ENCODE measurements around the gene LGALS9.

LGALS9 gene

DNA sequence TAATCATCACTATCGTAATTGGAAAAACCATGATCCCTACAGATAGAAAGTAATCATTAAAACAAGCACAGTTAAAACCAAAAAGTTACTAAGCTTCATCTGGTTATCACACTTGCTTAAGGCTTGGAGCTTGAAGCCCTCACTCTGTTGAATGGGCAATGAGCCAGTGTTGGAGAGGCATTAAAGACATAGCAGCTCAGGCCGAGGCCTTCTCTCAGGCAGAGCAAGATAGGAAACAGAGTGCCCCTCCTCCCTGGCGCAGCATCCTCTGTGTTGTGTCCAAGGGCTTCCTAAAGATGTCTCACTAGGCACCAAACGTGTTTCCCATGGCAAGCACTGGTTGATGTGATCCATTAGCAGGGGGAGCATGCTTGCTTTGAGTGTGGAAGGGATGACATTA is 34.9 kb upstream of the LGALS9 start:
- no peak overlapping the region for H3K4me3 ChIP-seq (ENCODE audit: low read length)
- no peaks in the 10 kb centered on the region for H3K9me3 ChIP-seq (ENCODE audit: insufficient read depth, low read depth, low read length)
- peaks cover 44% of the 10 kb centered on the region for H3K36me3 ChIP-seq (ENCODE audit: insufficient read depth, low read depth, low read length)
- H3K4me1 ChIP-seq (ENCODE audit: insufficient read depth, low read length) = peaks cover under 1% of the 10 kb centered on the region; the same call in 1 of the 2 replicates
- no peak overlapping the region for H3K9ac ChIP-seq (ENCODE audit: low read depth, low read length)
- no peaks in the 10 kb centered on the region for H3K27me3 ChIP-seq (ENCODE audit: insufficient read depth, low read length)
- no peak overlapping the region for H3K27ac ChIP-seq (ENCODE audit: low read length)

DNA sequence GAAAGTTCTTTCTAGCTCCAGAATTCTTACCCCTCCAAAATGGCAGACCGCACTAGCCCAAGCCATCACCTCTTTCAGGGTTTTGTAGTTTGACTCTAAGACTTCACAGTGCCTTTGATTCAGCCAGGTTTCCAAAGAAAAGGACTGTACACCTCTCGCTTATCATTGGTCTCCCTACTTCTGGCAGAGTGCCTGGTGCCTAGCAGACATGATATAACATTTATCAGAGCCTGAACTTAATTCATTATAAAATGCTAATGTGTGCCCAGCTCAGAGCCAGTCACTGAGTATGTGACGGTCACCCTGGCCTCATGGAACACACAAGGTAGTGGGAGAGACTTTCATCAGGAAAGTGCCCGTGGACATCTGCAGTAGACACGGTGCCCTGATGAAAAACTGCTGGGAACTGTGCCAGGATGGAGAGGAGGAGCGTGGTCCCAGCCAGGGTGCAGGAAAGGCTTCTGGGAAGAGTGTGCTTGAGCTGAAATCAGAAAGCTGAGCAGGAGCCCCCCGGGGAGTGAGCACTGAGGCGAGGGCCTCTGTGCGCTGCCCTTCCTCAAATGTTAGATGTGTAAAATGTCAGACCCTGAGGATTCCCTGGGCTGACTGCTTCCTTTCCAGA is 34.3 kb upstream of the LGALS9 start:
- no peak overlapping the region for H3K9ac ChIP-seq (ENCODE audit: low read depth, low read length)

DNA sequence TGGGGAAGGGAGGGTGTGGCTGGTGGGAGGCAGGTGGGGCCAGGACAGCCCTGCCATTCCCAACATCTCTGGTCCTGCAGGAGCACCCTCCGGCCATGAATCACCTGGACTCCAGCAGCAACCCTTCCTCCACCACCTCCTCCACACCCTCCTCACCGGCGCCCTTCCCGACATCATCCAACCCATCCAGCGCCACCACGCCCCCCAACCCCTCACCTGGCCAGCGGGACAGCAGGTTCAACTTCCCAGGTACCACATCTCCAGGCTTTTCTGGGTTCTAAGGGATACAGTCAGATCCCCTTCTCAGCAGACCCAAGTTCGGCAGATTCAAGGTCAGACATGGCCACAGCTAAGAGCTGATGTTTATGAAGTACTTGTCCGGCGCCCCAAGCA is 33.8 kb upstream of the LGALS9 start:
- Histone ChIP-seq H3K4me3 (ENCODE audit: low read length) (no peak overlapping the region), H3K27ac (ENCODE audit: low read length) (no peak overlapping the region), H3K9me3 (ENCODE audit: insufficient read depth, low read depth, low read length) (no peaks in the 10 kb centered on the region), H3K27me3 (ENCODE audit: insufficient read depth, low read length) (no peaks in the 10 kb centered on the region), H3K36me3 (ENCODE audit: insufficient read depth, low read depth, low read length) (peaks cover 38% of the 10 kb centered on the region), H3K4me1 (ENCODE audit: insufficient read depth, low read length) (no peaks in the 10 kb centered on the region), H3K9ac (ENCODE audit: low read depth, low read length) (no peak overlapping the region)

More for the DNA sequence above, 34.3 kb upstream of the LGALS9 start:
- no peaks in the 10 kb centered on the region for H3K9me3 ChIP-seq (ENCODE audit: insufficient read depth, low read depth, low read length)
- no peaks in the 10 kb centered on the region for H3K27me3 ChIP-seq (ENCODE audit: insufficient read depth, low read length)
- no peak overlapping the region for H3K27ac ChIP-seq (ENCODE audit: low read length)
- no peaks in the 10 kb centered on the region for H3K4me1 ChIP-seq (ENCODE audit: insufficient read depth, low read length)
- no peak overlapping the region for H3K4me3 ChIP-seq (ENCODE audit: low read length)
- peaks cover 43% of the 10 kb centered on the region for H3K36me3 ChIP-seq (ENCODE audit: insufficient read depth, low read depth, low read length)

DNA sequence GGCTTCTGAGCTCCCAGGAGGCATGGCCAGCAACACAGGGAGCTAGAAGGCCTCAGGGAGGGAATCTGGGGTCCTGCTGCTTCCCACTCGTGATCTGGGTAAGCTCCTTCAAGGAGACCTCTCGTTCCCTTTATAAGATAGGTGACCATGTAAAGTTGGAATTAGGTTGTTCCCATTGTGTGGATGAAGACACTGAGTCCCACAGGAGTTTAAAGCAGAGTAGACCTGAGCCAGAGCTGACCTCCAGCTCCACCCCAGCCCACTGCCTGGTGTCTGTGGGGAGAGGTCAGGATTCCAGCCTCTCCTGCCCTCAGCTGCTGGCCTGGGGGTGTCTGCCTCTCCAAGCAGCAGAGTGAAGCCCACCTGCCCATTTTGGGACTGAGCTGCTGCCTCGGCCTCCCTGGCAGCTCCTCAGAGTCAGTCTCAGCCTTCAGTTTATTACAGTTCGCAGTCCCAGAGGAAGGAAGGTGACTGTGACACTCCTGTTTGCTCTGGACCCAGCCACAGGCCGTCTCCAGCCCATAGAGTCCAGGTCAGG is 33.1 kb upstream of the LGALS9 start:
- Histone ChIP-seq H3K27me3 (ENCODE audit: insufficient read depth, low read length) (no peaks in the 10 kb centered on the region), H3K27ac (ENCODE audit: low read length) (no peak overlapping the region), H3K9ac (ENCODE audit: low read depth, low read length) (no peak overlapping the region), H3K4me3 (ENCODE audit: low read length) (no peak overlapping the region), H3K4me1 (ENCODE audit: insufficient read depth, low read length) (no peaks in the 10 kb centered on the region), H3K36me3 (ENCODE audit: insufficient read depth, low read depth, low read length) (peaks cover 31% of the 10 kb centered on the region), H3K9me3 (ENCODE audit: insufficient read depth, low read depth, low read length) (no peaks in the 10 kb centered on the region)

DNA sequence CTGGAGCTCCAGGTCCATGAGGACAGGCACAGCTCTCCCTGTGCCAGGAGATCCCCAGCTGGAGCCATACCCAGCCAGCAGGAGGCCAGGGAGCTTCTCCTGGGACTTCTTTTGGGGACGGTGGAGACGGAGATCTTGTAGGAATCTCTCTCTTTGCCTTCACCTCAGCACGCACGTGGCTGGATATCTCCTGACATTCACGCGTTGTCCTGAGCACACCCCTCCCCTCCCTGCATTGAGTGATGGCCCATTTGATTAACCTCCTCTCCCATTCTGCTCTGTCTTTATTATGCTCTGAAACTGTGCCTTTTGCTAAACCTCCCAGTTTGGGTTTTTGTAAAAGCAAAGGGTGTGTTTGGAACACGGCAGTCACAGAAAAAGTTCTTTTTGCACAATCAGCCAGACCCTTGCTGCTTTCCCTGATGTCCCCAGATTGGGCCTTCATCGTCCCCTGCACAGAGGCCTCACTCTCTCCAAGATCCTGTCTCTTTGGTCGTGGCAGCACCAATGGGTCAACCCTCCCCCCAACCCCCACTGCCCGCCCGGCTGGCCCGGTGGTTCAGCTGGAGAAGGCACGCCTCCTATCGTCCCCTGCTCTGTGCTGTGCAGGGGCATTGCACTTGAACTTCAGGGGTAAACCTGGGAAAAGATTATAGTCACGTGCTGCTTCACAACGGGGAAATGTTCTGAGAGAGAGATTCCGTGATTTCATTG is 32.5 kb upstream of the LGALS9 start:
- Histone ChIP-seq H3K4me3 (ENCODE audit: low read length) (no peak overlapping the region), H3K4me1 (ENCODE audit: insufficient read depth, low read length) (no peaks in the 10 kb centered on the region), H3K27ac (ENCODE audit: low read length) (no peak overlapping the region), H3K9ac (ENCODE audit: low read depth, low read length) (no peak overlapping the region), H3K36me3 (ENCODE audit: insufficient read depth, low read depth, low read length) (peaks cover 26% of the 10 kb centered on the region), H3K27me3 (ENCODE audit: insufficient read depth, low read length) (no peaks in the 10 kb centered on the region), H3K9me3 (ENCODE audit: insufficient read depth, low read depth, low read length) (no peaks in the 10 kb centered on the region)

DNA sequence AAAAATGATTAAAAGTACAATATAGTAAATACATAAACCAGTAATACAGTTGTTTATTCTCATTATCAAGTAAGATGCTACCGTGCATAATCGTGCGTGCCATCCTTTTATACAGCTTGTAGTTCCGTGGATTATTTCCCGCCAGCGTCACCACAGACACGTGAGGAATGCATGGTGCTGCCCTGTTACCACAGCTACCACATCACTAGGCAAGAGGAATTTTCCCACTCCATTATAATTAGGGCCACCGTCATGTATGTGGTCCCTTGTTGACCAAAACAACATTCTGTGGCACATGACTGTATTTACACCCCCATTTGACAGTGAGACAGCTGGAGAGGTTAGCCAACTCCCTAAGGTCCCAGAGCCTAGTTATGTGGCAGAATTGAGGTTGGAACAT is 30.5 kb upstream of the LGALS9 start:
- H3K4me1 ChIP-seq (ENCODE audit: insufficient read depth, low read length) = no peaks in the 10 kb centered on the region
- H3K9me3 ChIP-seq (ENCODE audit: insufficient read depth, low read depth, low read length) = no peaks in the 10 kb centered on the region
- no peak overlapping the region for H3K27ac ChIP-seq (ENCODE audit: low read length)
- peaks cover 40% of the 10 kb centered on the region for H3K36me3 ChIP-seq (ENCODE audit: insufficient read depth, low read depth, low read length)
- H3K4me3 ChIP-seq (ENCODE audit: low read length) = no peak overlapping the region
- H3K9ac ChIP-seq (ENCODE audit: low read depth, low read length) = no peak overlapping the region
- no peaks in the 10 kb centered on the region for H3K27me3 ChIP-seq (ENCODE audit: insufficient read depth, low read length)

DNA sequence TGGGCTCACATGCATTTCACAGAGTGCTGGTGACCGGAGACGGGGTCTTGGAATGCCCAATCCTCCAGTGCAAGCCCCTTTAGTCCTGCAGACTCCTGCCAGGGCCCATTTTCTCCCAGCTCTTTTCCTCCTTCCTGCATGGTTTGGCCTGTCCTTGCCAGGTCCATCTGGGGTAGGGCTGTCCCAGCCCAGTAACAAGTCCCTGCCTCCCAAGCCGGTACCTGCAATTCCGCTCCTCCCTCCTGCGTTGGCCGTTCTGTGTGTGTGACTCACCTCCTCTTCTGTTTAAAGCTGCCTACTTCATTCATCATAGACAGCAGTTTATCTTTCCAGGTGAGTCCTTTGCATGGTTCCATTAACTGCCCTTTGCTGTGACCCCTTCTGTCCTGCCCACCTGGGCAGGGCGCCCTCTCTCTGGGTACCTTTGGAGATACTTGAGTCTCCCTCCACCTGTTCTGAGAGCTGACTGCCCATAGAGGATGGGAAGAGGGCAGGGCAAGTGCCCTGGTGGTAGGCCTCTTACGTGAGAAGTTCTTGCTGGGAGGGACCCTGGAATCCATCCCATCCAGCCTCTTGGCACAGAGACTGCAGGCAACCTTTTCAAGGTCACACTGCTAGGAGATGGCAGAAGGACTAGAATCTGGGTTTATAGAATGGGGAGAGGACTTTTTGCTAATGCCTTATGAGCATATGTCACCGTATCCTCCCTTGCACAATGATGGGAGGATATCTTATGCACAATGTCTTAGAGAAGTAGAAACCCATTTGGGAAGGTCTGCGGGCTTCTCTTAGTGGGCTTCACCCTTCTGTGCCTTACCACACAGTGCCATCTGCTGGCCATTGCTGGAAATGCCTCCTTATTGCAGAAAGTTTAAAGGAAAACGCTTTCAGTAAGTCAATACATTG is 29.7 kb upstream of the LGALS9 start:
- H3K4me1 ChIP-seq (ENCODE audit: insufficient read depth, low read length) = no peaks in the 10 kb centered on the region
- no peak overlapping the region for H3K27ac ChIP-seq (ENCODE audit: low read length)
- H3K9ac ChIP-seq (ENCODE audit: low read depth, low read length) = no peak overlapping the region
- no peak overlapping the region for H3K4me3 ChIP-seq (ENCODE audit: low read length)
- H3K9me3 ChIP-seq (ENCODE audit: insufficient read depth, low read depth, low read length) = no peaks in the 10 kb centered on the region
- H3K36me3 ChIP-seq (ENCODE audit: insufficient read depth, low read depth, low read length) = peaks cover 45% of the 10 kb centered on the region
- H3K27me3 ChIP-seq (ENCODE audit: insufficient read depth, low read length) = no peaks in the 10 kb centered on the region

DNA sequence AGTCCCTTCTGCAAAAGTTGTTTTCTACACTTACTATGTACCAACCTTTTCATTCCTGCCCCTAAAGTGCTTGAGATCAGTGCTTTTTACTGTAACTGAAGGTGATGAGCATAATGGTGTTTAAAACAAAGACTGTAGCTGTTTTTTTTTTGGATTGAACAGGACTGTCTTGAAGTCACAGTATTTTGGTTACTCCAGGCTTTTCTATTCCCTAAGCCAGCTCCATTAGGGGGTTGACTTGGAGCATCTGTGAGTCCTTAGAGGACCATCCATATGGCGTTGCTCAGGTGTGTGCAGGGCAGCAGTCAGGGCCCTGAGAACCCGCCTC is 29.0 kb upstream of the LGALS9 start:
- Histone ChIP-seq H3K4me3 (ENCODE audit: low read length) (no peak overlapping the region), H3K27ac (ENCODE audit: low read length) (no peak overlapping the region), H3K36me3 (ENCODE audit: insufficient read depth, low read depth, low read length) (peaks cover 47% of the 10 kb centered on the region), H3K9ac (ENCODE audit: low read depth, low read length) (no peak overlapping the region), H3K4me1 (ENCODE audit: insufficient read depth, low read length) (no peaks in the 10 kb centered on the region), H3K9me3 (ENCODE audit: insufficient read depth, low read depth, low read length) (no peaks in the 10 kb centered on the region), H3K27me3 (ENCODE audit: insufficient read depth, low read length) (no peaks in the 10 kb centered on the region)

DNA sequence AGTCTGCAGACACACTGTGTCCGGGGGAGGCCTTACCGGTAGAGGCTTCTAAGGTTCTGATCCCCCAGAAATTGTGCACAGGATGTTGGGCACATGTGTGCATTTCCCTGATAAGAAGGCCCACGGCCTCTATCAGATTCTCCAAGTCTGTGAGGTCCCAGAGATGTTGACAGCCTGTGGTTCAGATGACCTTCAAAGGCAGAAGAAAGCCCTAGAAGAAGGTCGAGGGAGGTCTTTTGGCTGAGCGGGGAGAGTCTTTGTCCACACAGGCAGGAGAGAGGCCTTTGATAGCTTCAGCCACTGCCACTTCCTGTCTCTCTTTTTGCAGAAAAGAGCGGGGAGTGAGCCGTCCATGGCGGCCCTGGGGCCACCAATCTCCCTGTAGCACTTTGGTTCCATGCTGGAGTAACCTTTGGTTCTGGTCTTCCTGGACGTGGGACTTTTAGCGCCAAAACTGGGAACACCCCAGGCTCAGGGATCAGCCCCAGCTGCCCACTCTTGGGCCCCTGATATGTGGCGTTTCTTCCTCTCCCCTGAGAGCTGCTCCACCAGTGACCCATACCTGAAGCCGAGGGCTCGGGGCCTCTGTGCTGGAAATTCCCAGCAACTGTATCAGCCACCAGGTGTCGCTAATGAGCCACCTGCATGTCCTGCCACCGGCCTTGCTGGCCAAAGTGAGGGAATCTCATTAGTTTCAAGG is 28.1 kb upstream of the LGALS9 start:
- Histone ChIP-seq H3K4me1 (ENCODE audit: insufficient read depth, low read length) (no peaks in the 10 kb centered on the region), H3K4me3 (ENCODE audit: low read length) (no peak overlapping the region), H3K27me3 (ENCODE audit: insufficient read depth, low read length) (no peaks in the 10 kb centered on the region), H3K9me3 (ENCODE audit: insufficient read depth, low read depth, low read length) (no peaks in the 10 kb centered on the region), H3K36me3 (ENCODE audit: insufficient read depth, low read depth, low read length) (peaks cover 47% of the 10 kb centered on the region), H3K9ac (ENCODE audit: low read depth, low read length) (0 out of 2 replicates have a peak overlapping the region, but pooled peaks have one; percentile 3), H3K27ac (ENCODE audit: low read length) (no peak overlapping the region)

DNA sequence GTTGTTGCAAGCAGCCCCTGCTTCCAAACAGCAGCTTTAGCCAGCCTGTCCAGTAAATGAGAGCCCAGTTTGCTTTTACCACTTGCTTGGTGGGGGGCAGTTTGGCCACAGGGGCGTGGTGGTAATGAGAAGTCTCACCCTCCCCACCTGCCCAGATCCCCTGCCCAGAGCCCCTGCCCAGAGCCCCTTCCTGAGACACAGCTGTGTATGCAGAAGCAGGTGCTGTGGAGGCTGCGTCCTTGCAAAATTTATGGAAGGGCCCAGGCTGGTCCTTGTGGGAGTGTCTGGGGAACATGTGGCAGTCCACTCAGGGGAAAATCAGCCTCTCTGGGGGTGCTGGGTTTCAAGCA is 27.6 kb upstream of the LGALS9 start:
- Histone ChIP-seq H3K9ac (ENCODE audit: low read depth, low read length) (no peak overlapping the region), H3K9me3 (ENCODE audit: insufficient read depth, low read depth, low read length) (no peaks in the 10 kb centered on the region), H3K4me1 (ENCODE audit: insufficient read depth, low read length) (no peaks in the 10 kb centered on the region), H3K27ac (ENCODE audit: low read length) (no peak overlapping the region), H3K27me3 (ENCODE audit: insufficient read depth, low read length) (no peaks in the 10 kb centered on the region), H3K4me3 (ENCODE audit: low read length) (no peak overlapping the region), H3K36me3 (ENCODE audit: insufficient read depth, low read depth, low read length) (peaks cover 47% of the 10 kb centered on the region)
